ENCODE measurements around the gene SALL1. TPM values are rescaled to one million over a fixed set of nuclear protein-coding genes. Genes with fewer than 3 reads are reported as not detected.

SALL1 gene
- total and polyA plus RNA-seq, 2 experiments from 2014 or later, result 9.4 to 22.7 TPM

GRCh38 chr16:51184702-51185433 lies 33.8 kb upstream of the SALL1 start:
- H3F3A ChIP-seq (replicated peaks; ENCODE audit: low read depth), result peaks cover 10% of the 10 kb centered on the region
- H3K4me3 Mint-ChIP-seq, result no peak overlapping the region
- no peak for ATAC-seq
- H3K4me2 ChIP-seq, result no peak overlapping the region
- peaks cover 7% of the 10 kb centered on the region for H3K27me3 Mint-ChIP-seq (ENCODE audit: insufficient read depth, low read depth, poor library complexity)
- no peaks in the 10 kb centered on the region for H3K36me3 ChIP-seq (ENCODE audit: insufficient read depth)
- H3K36me3 Mint-ChIP-seq (ENCODE audit: low read depth), result no peaks in the 10 kb centered on the region
- DNase-seq (ENCODE audit: low spot score), result no peak
- H4K20me1 ChIP-seq (replicated peaks; ENCODE audit: insufficient read depth), result no peaks in the 10 kb centered on the region
- H3K4me1 ChIP-seq (ENCODE audit: insufficient read depth), result peaks cover 29% of the 10 kb centered on the region
- no peak overlapping the region for H2AFZ ChIP-seq
- H3K79me2 ChIP-seq (replicated peaks; ENCODE audit: insufficient read depth), result no peaks in the 10 kb centered on the region
- no peaks in the 10 kb centered on the region for H3K9me3 Mint-ChIP-seq
- peaks cover 60% of the 10 kb centered on the region for H3K4me1 Mint-ChIP-seq
- H3K27ac ChIP-seq (ENCODE audit: low read depth), result no peak overlapping the region
- H3K27ac Mint-ChIP-seq, result no peak overlapping the region
- peaks cover 6% of the 10 kb centered on the region; the same call in 1 of the 2 replicates for H3K9me2 ChIP-seq (ENCODE audit: insufficient read depth)
- no peak overlapping the region for H3K4me3 ChIP-seq
- no peaks in the 10 kb centered on the region for H3K27me3 ChIP-seq (ENCODE audit: insufficient read depth)
- TF ChIP-seq ZNF114 (CRISPR knock-in tag; IDR thresholded peaks at IDR 0.05) (no peak), POLR2AphosphoS5 (IDR thresholded peaks at IDR 0.05; ENCODE audit: low read depth) (no peak), ETS1 (IDR thresholded peaks at IDR 0.05) (no peak), CREB1 (CRISPR knock-in tag; IDR thresholded peaks at IDR 0.05; ENCODE audit: low read depth) (no peak), NANOG (IDR thresholded peaks at IDR 0.05; ENCODE audit: borderline replicate concordance) (no peak), ZNF462 (CRISPR knock-in tag; IDR thresholded peaks at IDR 0.05) (no peak)
